ENCODE results near the gene LRRC49. TPM values are rescaled to one million over a fixed set of nuclear protein-coding genes. Genes with fewer than 3 reads are reported as not detected.

LRRC49 gene
- total RNA-seq, 1 experiment from 2014 or later, result 8.3 TPM

GRCh38 chr15:71093054-71094024 is 200.7 kb downstream of the LRRC49 start:
- no peak overlapping the region for H3K9ac ChIP-seq (ENCODE audit: extremely low read depth, insufficient read length, low read length)
- no peak overlapping the region for H2BK5ac ChIP-seq (ENCODE audit: insufficient read length, low read length)
- no peak overlapping the region for H2BK20ac ChIP-seq (ENCODE audit: low read depth, low read length, poor library complexity, severe bottlenecking)
- Mint-ChIP-seq H3K4me3 (no peak overlapping the region), H3K27ac (no peak overlapping the region; a peak in 1 of 7 replicates), H3K9me3 (peaks cover 7 to 8% of the 10 kb centered on the region in 2 experiments), H3K27me3 (ENCODE audit: low read depth) (peaks cover 55% of the 10 kb centered on the region), H3K4me1 (no peaks in the 10 kb centered on the region; a peak in 1 of 4 replicates), H3K36me3 (ENCODE audit: insufficient read depth in 1 of 3, low read depth in 3 of 3) (peaks cover 0 to 1% (median 0%) of the 10 kb centered on the region in 3 experiments; a peak in 2 of 7 replicates)
- no peak overlapping the region for H3K4ac ChIP-seq (ENCODE audit: low read depth, low read length)
- H4K91ac ChIP-seq (ENCODE audit: insufficient read length, low read depth, low read length), result no peak overlapping the region
- H2AK5ac ChIP-seq (ENCODE audit: insufficient read length, low read length), result no peak overlapping the region
- no peak overlapping the region for H3K56ac ChIP-seq (ENCODE audit: insufficient read length, low read depth, low read length)
- H4K20me1 ChIP-seq (ENCODE audit: control insufficient read depth, insufficient read depth, insufficient read length), result no peaks in the 10 kb centered on the region
- no peak overlapping the region for H4K8ac ChIP-seq (replicated peaks; ENCODE audit: insufficient read length, low read depth, low read length)
- H3K18ac ChIP-seq (ENCODE audit: insufficient read length, low read depth, low read length), result no peak overlapping the region
- H3T11ph ChIP-seq (ENCODE audit: low read length), result no peak overlapping the region
- H2BK12ac ChIP-seq (ENCODE audit: insufficient read length, low read depth, low read length), result no peak overlapping the region
- H3K9me3 ChIP-seq (ENCODE audit: control insufficient read depth, low read depth, low read length), result no peaks in the 10 kb centered on the region
- WGBS (ENCODE audit: extremely low coverage, insufficient read length, low lambda C conversion rate), result no CpG with 5 or more reads among the region's 11 CpGs
- no peak overlapping the region for H4K5ac ChIP-seq (ENCODE audit: insufficient read length, low read depth, low read length)
- H3K23me2 ChIP-seq (ENCODE audit: insufficient read length, low read depth, low read length, poor library complexity, severe bottlenecking), result no peaks in the 10 kb centered on the region
- H3K23ac ChIP-seq (ENCODE audit: insufficient read length, low read depth, low read length), result no peak overlapping the region
- H2BK120ac ChIP-seq (ENCODE audit: low read depth, low read length, poor library complexity, severe bottlenecking), result no peak overlapping the region
- H3K14ac ChIP-seq (ENCODE audit: insufficient read depth, low read length), result peak overlapping the region; percentile 61; the same call in 1 of the 2 replicates
- H3K4me2 ChIP-seq (ENCODE audit: insufficient read depth, insufficient read length, low read length), result no peak overlapping the region
- no peak overlapping the region for H3K27ac ChIP-seq (ENCODE audit: insufficient read length, low read depth, low read length)
- H3K79me2 ChIP-seq (ENCODE audit: insufficient read depth, low read length), result no peaks in the 10 kb centered on the region
- no peaks in the 10 kb centered on the region for H3K4me1 ChIP-seq (ENCODE audit: insufficient read depth, low read length)
- H3K27me3 ChIP-seq (ENCODE audit: insufficient read depth, low read length), result no peaks in the 10 kb centered on the region
- H3K79me1 ChIP-seq (ENCODE audit: insufficient read depth, low read depth, low read length, poor library complexity, severe bottlenecking), result no peaks in the 10 kb centered on the region
- DNase-seq, result no peak
- H2BK15ac ChIP-seq (ENCODE audit: low read depth, low read length), result no peak overlapping the region
- TF ChIP-seq CTCF (conservative IDR thresholded peaks at IDR 0.05), result no peak
- H2AFZ ChIP-seq (ENCODE audit: low read length), result no peak overlapping the region
